ENCODE data around the gene TTLL1. TPM values are rescaled to one million over a fixed set of nuclear protein-coding genes. Genes with fewer than 3 reads are reported as not detected.

TTLL1 gene
- total and polyA plus RNA-seq, 2 donors (not counting 1 experiment from before 2014, with no cell fraction given): 15.7 to 15.8 TPM

GRCh38 chr22:43114958-43115357 lies 25.8 kb upstream of the TTLL1 start:
- DNase-seq (ENCODE audit: low read depth in 2 of 2): no peak
- no peak for TF ChIP-seq EZH2 (IDR thresholded peaks at IDR 0.05; ENCODE audit: low read length, missing control alignments)
- TF ChIP-seq, protein P1, sequence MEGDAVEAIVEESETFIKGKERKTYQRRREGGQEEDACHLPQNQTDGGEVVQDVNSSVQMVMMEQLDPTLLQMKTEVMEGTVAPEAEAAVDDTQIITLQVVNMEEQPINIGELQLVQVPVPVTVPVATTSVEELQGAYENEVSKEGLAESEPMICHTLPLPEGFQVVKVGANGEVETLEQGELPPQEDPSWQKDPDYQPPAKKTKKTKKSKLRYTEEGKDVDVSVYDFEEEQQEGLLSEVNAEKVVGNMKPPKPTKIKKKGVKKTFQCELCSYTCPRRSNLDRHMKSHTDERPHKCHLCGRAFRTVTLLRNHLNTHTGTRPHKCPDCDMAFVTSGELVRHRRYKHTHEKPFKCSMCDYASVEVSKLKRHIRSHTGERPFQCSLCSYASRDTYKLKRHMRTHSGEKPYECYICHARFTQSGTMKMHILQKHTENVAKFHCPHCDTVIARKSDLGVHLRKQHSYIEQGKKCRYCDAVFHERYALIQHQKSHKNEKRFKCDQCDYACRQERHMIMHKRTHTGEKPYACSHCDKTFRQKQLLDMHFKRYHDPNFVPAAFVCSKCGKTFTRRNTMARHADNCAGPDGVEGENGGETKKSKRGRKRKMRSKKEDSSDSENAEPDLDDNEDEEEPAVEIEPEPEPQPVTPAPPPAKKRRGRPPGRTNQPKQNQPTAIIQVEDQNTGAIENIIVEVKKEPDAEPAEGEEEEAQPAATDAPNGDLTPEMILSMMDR (conservative IDR thresholded peaks at IDR 0.05 in 1 of 2, IDR thresholded peaks at IDR 0.05 in 1 of 2; ENCODE audit: low read depth in 1 of 2, low read length in 2 of 2): no peak
- no peaks in the 10 kb centered on the region for H3K79me2 ChIP-seq (ENCODE audit: control insufficient read depth, insufficient read depth, low read length)
- H2AFZ ChIP-seq (ENCODE audit: low read length): no peak overlapping the region
- peaks cover 2% of the 10 kb centered on the region for H3K4me1 ChIP-seq (ENCODE audit: control insufficient read depth, extremely low read depth, insufficient read depth, low read length)
- H3K4me2 ChIP-seq (ENCODE audit: extremely low read depth, insufficient read depth, low read length): no peak overlapping the region
- no peaks in the 10 kb centered on the region for H4K20me1 ChIP-seq (ENCODE audit: control insufficient read depth, extremely low read depth, insufficient read depth, low read length)
- peaks cover 28% of the 10 kb centered on the region for H3K27me3 ChIP-seq (ENCODE audit: control insufficient read depth, insufficient read depth, low read length)
- H3K4me3 ChIP-seq (replicated peaks in 1 of 4; ENCODE audit: control extremely low read depth in 1 of 4, insufficient read depth in 1 of 4, low read depth in 3 of 4, low read length in 4 of 4): no peak overlapping the region
- no peaks in the 10 kb centered on the region for H3K36me3 ChIP-seq (ENCODE audit: control insufficient read depth, insufficient read depth, low read length)
- H3K9me3 ChIP-seq (ENCODE audit: control insufficient read depth, insufficient read depth, low read depth, low read length): no peaks in the 10 kb centered on the region
- no peak overlapping the region for H3K27ac ChIP-seq (ENCODE audit: insufficient read depth, low read length)
- H3K9ac ChIP-seq (ENCODE audit: insufficient read depth, low read length): no peak overlapping the region

GRCh38 chr22:43113526-43114251 lies 24.5 kb upstream of the TTLL1 start:
- Histone ChIP-seq H3K4me2 (ENCODE audit: extremely low read depth, insufficient read depth, low read length) (no peak overlapping the region), H3K79me2 (ENCODE audit: control insufficient read depth, insufficient read depth, low read length) (no peaks in the 10 kb centered on the region), H3K27me3 (ENCODE audit: control insufficient read depth, insufficient read depth, low read length) (peaks cover 36% of the 10 kb centered on the region), H3K9me3 (ENCODE audit: control insufficient read depth, insufficient read depth, low read depth, low read length) (no peaks in the 10 kb centered on the region), H3K4me1 (ENCODE audit: control insufficient read depth, extremely low read depth, insufficient read depth, low read length) (peaks cover 2% of the 10 kb centered on the region), H3K27ac (ENCODE audit: insufficient read depth, low read length) (no peak overlapping the region), H2AFZ (ENCODE audit: low read length) (no peak overlapping the region), H3K36me3 (ENCODE audit: control insufficient read depth, insufficient read depth, low read length) (no peaks in the 10 kb centered on the region), H4K20me1 (ENCODE audit: control insufficient read depth, extremely low read depth, insufficient read depth, low read length) (no peaks in the 10 kb centered on the region), H3K4me3 (replicated peaks in 1 of 4; ENCODE audit: control extremely low read depth in 1 of 4, insufficient read depth in 1 of 4, low read depth in 3 of 4, low read length in 4 of 4) (no peak overlapping the region), H3K9ac (ENCODE audit: insufficient read depth, low read length) (no peak overlapping the region)
- no peak for DNase-seq (ENCODE audit: low read depth in 2 of 2)
- TF ChIP-seq EZH2 (IDR thresholded peaks at IDR 0.05; ENCODE audit: low read length, missing control alignments): no peak
- TF ChIP-seq, protein P1 (conservative IDR thresholded peaks at IDR 0.05 in 1 of 2, IDR thresholded peaks at IDR 0.05 in 1 of 2; ENCODE audit: low read depth in 1 of 2, low read length in 2 of 2): no peak

- no peak overlapping the region for H3K9ac ChIP-seq (ENCODE audit: insufficient read depth, low read length)
- peaks cover 40% of the 10 kb centered on the region for H3K27me3 ChIP-seq (ENCODE audit: control insufficient read depth, insufficient read depth, low read length)
These were observed 21.9 kb upstream of the TTLL1 start for GRCh38 chr22:43110927-43111623.

More at GRCh38 chr22:43110927-43111623, 21.9 kb upstream of the TTLL1 start:
- Histone ChIP-seq H3K4me1 (ENCODE audit: control insufficient read depth, extremely low read depth, insufficient read depth, low read length) (peaks cover 2% of the 10 kb centered on the region), H4K20me1 (ENCODE audit: control insufficient read depth, extremely low read depth, insufficient read depth, low read length) (no peaks in the 10 kb centered on the region), H3K27ac (ENCODE audit: insufficient read depth, low read length) (no peak overlapping the region), H3K79me2 (ENCODE audit: control insufficient read depth, insufficient read depth, low read length) (no peaks in the 10 kb centered on the region), H2AFZ (ENCODE audit: low read length) (no peak overlapping the region), H3K36me3 (ENCODE audit: control insufficient read depth, insufficient read depth, low read length) (no peaks in the 10 kb centered on the region), H3K4me2 (ENCODE audit: extremely low read depth, insufficient read depth, low read length) (peak overlapping the region; percentile 71), H3K4me3 (replicated peaks in 1 of 4; ENCODE audit: control extremely low read depth in 1 of 4, insufficient read depth in 1 of 4, low read depth in 3 of 4, low read length in 4 of 4) (peak overlapping the region in 3 of 4 experiments; percentile 15 to 44 (median 27)), H3K9me3 (ENCODE audit: control insufficient read depth, insufficient read depth, low read depth, low read length) (no peaks in the 10 kb centered on the region)
- no peak for DNase-seq (ENCODE audit: low read depth in 2 of 2)
- TF ChIP-seq EZH2 (IDR thresholded peaks at IDR 0.05; ENCODE audit: low read length, missing control alignments): peak; percentile 93
- TF ChIP-seq, protein P1 (conservative IDR thresholded peaks at IDR 0.05 in 1 of 2, IDR thresholded peaks at IDR 0.05 in 1 of 2; ENCODE audit: low read depth in 1 of 2, low read length in 2 of 2): no peak

Data from fibroblast of lung (primary cell).